T-helper 9 cell (primary cell): ENCODE measurements around the gene USP40.
"Not testable (repeated sequence)": the region's sequence is repeated elsewhere in the genome, so short reads cannot be mapped to it uniquely, and the experiment has no call there.

Experiments
- DNase-seq: peaks from one replicate; pipeline ENCODE4 v3.0.0-alpha.2; 2020
- total RNA-seq, 2 donors: gene quantifications; one replicate each; lab custom pipeline; 2026; lab: John Stamatoyannopoulos, UW

The USP40 gene, protein sequence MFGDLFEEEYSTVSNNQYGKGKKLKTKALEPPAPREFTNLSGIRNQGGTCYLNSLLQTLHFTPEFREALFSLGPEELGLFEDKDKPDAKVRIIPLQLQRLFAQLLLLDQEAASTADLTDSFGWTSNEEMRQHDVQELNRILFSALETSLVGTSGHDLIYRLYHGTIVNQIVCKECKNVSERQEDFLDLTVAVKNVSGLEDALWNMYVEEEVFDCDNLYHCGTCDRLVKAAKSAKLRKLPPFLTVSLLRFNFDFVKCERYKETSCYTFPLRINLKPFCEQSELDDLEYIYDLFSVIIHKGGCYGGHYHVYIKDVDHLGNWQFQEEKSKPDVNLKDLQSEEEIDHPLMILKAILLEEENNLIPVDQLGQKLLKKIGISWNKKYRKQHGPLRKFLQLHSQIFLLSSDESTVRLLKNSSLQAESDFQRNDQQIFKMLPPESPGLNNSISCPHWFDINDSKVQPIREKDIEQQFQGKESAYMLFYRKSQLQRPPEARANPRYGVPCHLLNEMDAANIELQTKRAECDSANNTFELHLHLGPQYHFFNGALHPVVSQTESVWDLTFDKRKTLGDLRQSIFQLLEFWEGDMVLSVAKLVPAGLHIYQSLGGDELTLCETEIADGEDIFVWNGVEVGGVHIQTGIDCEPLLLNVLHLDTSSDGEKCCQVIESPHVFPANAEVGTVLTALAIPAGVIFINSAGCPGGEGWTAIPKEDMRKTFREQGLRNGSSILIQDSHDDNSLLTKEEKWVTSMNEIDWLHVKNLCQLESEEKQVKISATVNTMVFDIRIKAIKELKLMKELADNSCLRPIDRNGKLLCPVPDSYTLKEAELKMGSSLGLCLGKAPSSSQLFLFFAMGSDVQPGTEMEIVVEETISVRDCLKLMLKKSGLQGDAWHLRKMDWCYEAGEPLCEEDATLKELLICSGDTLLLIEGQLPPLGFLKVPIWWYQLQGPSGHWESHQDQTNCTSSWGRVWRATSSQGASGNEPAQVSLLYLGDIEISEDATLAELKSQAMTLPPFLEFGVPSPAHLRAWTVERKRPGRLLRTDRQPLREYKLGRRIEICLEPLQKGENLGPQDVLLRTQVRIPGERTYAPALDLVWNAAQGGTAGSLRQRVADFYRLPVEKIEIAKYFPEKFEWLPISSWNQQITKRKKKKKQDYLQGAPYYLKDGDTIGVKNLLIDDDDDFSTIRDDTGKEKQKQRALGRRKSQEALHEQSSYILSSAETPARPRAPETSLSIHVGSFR
- total RNA-seq = 22.0 to 25.7 reads per million in 2 donors

DNA sequence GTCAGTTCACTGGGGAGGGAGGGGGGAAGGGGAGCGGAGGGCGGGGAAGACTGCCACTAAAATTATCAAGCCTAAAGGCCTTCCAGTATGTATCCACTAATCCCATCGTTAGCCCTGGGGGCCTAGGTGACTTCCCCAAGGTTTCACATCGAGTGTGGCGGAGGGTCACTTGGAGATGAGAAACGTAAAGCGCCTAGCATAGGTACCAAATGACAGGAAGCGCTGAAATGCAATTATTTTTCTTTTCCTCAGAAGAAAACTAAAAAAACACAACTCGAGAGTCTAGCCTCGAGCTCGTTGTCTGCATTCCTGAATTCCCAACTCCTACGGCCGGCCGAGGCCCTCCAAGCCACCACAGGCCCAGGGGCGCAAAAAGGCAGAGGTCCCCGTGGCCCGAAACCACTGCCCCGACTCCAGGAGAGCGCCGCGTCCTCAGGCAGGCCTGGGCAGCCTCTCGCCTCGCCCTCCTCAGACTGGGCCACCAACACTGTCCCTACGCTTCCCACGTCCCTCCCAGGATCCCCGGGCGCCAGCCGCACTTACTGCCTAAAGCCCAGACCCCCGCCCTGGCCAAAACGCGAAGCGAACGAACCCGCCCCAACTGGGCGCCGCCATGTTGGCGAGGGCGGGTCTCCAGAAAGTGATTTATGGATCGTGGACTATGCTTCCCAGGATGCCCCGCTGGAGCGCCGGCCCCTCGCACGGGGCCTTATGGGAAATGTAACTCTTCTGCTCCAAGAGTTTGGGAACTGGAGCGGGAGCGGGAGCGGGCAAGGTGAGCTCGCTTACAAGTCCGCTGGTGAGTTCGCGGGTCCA is at the start of gene USP40:
Gene USP40, minus strand, starts transcription at position 642 of the 816 bp plus-strand sequence. CDS start 1,228 bp downstream, outside the sequence.
- peak; percentile 28 for DNase-seq

DNA sequence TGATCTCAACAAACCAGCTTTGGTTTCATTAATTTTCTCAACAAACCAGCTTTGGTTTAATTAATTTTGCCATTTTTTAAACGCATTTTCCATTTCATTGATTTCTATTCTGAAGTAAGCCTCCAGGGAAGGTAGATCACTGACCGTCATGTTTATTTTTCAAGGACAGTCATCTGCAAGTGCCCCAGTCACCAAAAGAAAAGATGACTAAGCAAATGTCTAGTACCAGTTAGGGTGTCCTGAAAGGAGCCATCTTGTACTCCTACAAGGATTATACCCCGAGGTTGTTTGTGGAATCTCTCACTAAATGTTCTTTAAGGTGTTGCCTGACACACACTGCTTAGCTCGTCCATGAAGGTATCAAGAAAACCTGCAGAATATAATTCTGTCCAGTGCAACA is 44.7 kb upstream of the USP40 start:
- no peak for DNase-seq

DNA sequence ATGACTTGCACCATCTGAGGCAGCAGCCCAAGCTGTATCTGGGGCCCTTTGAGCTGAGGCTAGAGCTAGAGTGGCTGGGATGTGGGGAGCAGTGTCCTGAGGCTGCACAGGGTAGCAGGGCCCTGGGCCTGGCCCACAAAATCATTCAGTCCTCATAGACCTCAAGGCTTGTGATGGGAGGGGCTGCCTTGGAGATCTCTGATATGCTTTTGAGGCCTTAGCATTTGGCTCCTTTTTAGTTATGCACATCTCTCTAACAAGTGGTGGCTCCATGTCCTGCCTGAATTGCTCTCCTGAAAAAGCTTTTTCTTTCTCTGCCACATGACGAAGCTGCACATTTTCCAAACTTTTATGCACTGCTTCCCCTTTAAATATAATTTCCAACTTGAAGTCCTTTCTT is 39.1 kb upstream of the USP40 start:
- no peak for DNase-seq

DNA sequence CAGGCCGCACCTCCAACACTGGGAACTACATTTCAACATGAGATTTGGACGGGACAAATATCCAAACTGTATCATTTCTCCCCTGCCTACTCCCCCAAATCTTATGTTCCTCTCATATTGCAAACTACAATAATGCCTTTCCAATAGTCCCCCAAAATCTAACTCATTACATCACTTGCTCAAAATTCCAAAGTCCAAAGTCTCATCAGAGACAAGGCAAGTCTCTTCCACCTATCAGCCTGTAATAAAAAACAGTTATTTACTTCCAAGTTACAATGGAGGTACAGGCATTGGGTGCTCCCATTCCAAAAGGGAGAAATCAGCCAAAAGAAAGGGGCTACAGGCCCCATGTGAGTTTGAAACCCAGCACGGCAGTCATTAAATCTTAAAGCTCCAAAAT is 38.2 kb upstream of the USP40 start:
- DNase-seq = no peak

DNA sequence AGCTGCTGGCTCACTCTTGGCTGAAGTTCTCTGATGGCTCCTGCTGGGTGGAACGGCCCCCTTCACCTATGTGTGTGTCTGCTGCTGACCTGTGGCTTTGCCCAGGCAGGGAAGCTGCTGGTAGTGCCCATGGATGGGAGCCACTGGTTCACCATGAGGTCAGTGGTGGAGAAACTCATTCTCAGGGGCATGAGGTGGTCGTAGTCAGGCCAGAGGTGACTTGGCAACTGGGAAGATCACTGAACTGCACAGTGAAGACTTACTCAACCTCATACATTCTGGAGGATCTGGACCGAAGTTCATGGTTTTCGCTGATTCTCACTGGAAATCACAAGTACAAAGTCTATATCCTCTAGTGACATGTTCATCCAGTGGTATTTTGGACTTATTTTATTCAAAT is 36.9 kb upstream of the USP40 start:
- DNase-seq = no peak

DNA sequence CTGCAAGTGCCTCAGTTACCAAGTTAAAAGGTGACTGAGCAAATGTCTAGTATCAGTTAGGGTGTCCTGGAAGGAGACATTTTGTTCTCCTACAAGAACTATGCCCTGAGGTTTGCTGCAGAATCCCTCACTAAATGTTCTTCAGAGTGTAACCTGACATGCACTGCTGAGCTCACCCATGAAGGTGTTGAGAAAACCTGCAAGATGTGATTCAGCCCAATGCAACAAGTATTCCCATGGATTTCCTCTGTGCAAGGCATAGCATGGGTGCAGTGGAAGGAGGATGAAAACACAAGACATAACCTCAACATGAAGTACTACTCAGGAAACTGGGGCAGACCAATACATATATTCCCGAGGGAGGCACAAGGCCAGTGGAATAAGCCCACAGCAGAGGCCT is 35.5 kb upstream of the USP40 start:
- no peak for DNase-seq

DNA sequence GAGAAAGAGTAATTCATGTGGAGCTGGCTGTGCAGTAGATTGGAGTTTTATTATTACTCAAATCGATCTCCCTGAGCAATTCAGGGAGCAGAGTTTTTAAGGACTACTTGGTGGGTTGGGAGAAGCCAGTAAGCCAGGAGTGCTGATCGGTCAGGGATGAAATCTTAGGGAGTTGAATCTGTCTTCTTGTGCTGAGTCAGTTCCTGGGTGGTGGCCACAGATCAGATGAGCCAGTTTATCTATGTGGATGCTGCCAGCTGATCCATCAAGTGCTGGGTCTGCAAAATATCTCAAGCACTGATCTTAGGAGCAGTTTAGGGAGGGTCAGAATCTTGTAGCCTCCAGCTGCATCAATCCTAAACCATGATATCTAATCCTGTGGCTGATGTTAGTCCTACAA is 33.8 kb upstream of the USP40 start:
- DNase-seq = no peak

DNA sequence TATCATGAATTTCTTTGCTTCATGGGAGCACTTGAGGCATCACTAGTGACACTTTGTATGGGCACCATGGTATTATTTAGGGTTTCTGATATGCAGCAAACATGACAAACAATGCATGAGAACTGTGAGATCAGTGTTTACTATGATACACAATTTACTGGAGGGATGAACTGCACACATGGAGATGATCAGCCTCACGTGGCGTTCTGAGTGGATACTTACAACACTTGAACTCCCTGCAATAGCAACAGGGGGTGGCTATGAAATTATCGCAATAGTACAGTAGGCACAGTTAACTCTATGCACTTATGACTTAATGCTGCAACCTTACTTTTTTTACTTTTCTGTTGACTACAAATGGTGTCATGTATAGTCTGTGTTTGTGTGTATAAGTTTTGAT is 32.4 kb upstream of the USP40 start:
- no peak for DNase-seq

DNA sequence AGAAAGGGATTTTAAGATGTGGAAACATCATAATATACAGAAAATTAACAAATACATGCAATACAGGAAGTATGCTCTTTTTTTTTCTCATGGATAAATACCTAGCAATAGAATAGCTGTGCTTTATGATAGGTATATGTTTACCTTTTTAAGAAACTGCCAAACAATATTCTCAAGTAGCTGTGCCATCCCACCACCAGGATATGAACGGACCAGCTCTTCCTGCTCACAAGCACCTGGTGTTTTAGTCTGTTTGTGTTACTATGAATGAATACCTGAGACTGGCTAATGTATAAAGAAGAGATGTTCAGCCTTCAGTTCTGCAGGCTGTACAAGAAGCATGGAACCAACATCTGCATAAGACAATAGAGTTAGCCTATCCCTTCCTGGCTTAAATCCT is 30.9 kb upstream of the USP40 start:
- DNase-seq = no peak

DNA sequence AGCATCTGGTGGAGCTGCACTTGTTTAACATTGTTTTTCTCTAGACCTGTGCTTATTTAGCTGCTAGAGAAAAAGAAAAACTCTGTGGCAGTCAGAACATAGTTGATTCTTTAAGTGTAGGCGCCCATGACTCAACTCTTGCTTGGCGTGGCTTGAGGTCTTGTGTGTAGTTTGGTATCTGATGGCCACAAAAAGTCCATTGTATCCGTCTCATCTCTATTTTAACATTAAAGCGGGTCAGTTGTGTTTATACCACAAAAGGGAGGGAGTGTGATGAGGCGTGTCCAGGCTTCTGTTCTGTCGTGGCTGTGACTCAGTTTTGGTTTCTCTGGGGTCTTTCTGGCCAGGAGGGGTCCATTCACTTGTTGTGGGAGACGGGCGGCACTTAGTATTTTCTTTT is 26.6 kb upstream of the USP40 start:
- DNase-seq = no peak

DNA sequence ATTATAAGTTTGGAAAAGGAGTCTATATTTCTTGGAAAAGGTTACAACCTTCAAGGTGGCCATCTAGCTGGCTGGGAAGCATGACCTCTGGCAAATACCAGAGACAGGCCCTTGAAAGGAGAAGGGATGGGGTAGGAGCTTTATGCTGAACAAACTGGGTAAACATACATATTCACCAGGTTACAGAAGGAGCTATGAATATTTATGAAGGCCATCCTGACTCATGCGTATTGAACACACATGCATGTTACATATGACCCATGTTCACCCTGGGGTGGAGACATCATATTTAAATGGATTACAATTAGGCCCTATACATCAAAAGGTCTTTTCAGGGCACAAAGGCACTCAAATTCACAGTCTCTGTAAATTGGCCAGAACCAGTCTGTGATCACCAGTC is 26.1 kb upstream of the USP40 start:
- DNase-seq = not testable (repeated sequence)

DNA sequence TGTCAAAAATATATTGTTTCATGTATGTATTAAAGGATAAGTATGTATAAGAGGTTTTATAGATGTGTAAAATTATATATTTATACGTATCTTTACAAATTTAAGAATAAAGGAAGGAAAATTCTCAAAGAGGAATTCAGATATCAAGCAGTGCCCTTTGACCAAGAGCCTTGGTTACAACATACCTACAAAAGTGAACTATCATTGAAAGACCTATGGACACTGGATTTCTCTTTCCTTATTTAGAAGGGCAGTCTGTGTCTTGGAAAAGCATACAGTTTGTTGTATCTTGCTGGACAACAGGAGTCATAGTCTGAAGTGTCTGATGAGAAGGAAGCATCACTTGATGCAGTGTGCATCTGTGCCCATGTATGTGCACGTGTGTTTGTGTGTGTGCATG is 21.8 kb upstream of the USP40 start:
- DNase-seq = no peak

DNA sequence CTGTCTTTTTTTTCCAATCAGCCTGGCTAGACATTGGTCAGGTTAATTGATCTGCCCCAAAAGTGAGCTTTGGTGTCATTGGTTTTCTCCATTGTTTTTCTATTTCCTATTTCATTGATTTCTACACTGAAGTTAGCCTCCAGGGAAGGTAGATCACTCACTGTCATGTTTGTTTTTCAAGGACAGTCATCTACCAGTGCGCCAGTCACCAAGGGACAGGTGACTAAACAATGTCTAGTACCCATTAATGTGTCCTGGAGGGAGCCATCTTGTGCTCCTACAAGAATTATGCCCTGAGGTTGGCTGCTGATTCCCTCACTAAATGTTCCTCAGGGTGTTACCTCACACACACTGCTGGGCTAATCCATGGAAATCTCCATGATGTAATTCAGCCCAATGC is 17.6 kb upstream of the USP40 start:
- DNase-seq = no peak

DNA sequence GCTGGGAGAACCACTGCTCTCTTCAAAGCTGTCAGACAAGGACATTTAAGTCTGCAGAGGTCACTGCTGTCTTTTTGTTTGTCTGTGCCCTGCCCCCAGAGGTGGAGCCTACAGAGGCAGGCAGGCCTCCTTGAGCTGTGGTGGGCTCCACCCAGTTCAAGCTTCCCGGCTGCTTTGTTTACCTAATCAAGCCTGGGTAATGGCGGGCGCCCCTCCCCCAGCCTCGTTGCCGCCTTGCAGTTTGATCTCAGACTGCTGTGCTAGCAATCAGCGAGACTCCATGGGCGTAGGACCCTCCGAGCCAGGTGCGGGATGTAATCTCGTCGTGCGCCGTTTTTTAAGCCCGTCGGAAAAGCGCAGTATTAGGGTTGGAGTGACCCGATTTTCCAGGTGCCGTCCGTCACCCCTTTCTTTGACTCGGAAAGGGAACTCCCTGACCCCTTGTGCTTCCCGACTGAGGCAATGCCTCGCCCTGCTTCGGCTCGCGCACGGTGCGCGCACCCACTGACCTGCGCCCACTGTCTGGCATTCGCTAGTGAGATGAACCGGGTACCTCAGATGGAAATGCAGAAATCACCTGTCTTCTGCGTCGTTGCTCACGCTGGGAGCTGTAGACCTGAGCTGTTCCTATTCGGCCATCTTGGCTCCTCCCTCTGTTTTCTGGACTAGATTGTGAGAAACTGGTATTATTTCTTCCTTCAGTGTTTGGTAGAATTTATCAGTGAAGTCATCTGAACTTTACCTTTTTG is 16.8 kb upstream of the USP40 start:
- DNase-seq = not testable (repeated sequence)

DNA sequence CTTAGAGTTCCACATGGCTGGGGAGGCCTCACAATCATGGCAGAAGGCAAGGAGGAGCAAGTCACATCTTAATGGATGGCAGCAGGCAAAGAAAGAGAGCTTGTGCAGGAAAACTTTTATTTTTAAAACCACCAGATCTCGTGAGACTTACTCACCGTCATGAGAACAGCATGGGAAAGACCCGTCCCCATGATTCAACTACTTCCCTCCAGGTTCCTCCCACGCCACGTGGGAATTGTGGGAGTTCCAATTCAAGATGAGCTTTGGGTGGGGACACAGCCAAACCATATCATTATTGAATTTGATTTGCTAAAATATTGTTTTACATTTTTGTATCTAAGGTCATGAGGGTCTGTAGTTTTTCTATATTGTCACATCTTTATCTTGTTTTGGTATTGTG is 10.8 kb upstream of the USP40 start:
- DNase-seq = not testable (repeated sequence)

DNA sequence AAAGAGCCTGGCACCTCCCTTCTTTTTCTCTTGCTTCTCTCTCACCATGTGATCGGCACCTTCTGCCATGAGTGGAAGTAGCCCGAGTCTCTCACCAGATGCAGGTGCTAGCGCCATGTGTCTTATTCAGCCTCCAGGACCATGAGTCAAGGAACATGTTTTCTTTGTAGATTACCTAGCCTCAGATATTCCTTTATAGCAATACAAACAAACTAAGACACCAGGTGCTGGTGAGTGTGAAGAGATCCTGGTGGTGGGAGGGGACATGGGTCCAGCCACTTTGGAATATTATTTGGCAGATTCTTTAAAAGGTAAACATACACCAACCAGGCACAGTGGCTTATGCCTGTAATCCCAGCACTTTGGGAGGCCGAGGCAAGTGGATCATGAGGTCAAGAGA is 5.9 kb upstream of the USP40 start:
- DNase-seq = no peak

DNA sequence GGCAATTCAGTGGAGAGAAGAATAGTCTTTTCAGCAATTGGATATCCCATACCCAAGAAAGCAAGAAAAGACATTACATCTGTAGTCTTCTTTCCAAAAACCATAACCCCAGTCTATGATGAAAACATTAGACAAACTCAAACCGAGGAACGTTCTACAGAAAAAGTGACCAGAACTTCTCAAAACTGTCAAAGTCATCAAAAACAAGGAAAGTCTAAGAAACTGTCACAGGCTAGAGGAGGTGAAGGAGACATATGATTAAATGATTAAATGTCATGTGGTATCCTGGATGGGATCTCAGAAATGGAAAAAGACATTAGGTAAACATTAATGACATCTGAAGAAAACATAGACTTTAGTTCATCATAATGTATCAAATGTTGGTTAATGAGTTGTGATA is 4.9 kb upstream of the USP40 start:
- no peak for DNase-seq

DNA sequence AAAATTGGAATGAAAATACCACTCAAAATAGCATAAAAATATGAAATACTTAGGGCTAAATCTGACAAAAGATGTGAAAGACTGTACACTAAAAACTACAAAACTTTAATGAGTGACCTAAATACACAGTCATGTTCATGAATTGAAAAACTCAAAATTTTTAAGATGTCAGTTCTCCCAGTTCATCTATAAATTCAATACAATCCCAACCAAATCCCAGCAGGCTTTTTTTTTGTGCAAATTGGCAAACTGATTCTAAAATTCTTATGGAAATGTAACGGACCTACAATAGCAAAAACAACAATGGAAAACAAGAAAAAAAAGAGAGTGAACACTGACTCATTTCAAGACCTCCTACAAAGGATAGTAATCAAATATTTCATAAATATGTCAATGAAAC is 4.4 kb upstream of the USP40 start:
- no peak for DNase-seq

DNA sequence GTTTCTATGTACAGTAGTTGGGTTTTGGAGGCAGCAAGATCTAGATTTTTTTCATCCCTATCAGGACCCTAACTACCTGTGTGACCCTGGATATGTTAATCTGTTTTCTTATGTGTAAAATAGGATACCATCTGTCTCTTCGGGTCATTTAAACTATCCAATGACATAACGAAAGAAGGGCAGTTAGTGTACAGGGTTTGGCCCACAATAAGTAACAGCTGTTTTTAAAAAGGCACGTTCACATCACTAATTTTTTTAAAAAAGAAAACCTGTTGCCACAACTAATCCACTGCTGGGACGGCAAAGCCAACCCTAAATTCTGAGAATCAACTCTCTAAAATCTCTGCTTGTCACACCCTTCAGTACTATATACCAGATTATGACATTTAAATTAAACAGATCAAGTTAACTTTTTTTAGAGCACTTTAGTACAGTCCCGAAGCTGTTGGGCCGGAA is 869 bp downstream of the USP40 start:
- no peak for DNase-seq

DNA sequence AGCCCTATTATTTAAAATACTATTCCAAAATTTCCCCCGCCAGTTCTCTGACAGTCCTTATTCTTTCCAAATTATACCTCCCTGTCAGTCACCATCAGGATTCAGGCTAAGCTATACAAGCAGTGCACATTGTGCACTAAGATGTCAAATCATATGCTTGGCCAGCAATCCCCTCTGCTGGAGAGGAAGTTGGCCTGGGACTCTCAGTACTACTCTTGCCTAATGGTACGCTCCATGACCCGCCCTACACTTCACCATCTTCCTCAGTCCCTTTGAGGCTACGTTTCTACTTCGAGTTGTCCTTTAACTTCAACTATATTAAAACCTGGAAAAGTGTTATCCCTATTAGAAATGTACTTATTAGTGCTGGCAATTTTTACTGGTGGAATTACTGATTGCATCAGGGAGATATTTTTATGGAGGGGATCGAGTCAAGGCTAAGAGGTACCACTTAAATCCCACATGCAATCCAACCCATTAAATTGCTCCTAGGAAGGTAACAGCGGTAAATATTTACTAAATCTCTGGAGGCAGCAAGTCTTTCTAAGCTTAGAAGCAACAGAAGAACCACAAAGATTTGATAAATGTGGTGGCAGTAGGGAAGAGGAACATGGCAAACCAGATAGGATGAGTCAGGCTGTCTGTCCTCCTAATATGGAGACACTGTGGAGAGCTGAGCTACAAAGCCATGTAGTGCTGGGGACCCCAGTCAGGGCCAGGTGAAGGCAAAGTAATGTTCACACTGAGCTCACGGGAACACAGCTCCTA is 2.7 kb downstream of the USP40 start:
- no peak for DNase-seq
